WTC11 (cell line): Measurements from ENCODE around the gene CITED1. TPM values are rescaled to one million over a fixed set of nuclear protein-coding genes. Genes with fewer than 3 reads are reported as not detected.
"Not testable (repeated sequence)": the region's sequence is repeated elsewhere in the genome, so short reads cannot be mapped to it uniquely, and the experiment has no call there.

Experiments
- ATAC-seq: fragments of 200-7000 bp; cut with Tn5 transposase; 2 replicates; pipeline ENCODE4 v1.10.0; 2021; ENCODE audit warnings: mild to moderate bottlenecking, moderate library complexity
- CTCF ChIA-PET: fragments of 300-600 bp; sonication (Branson Sonifier 250); formaldehyde crosslinking; loops from one replicate; lab custom pipeline; 2021; ENCODE audit warnings: antibody characterized with exemption; lab: Charles Lee
- POLR2A ChIA-PET: fragments of 350-600 bp; sonication (Branson Sonifier 250); formaldehyde crosslinking; loops from one replicate; lab custom pipeline; 2021; ENCODE audit warnings: antibody characterized with exemption; lab: Charles Lee
- DNase-seq: peaks from one replicate; pipeline ENCODE4 v3.0.0; 2021; ENCODE audit warnings: low spot score
- H3K27ac Mint-ChIP-seq: 2 replicates; pipeline ENCODE4 v1.8.0; 2021; ENCODE audit warnings: mixed read lengths
- H3K27me3 Mint-ChIP-seq: 2 replicates; pipeline ENCODE4 v1.8.0; 2021; ENCODE audit warnings: low read depth, mild to moderate bottlenecking, moderate library complexity, mixed read lengths
- H3K36me3 Mint-ChIP-seq: 2 replicates; pipeline ENCODE4 v1.8.0; 2021; ENCODE audit warnings: mixed read lengths
- H3K4me1 Mint-ChIP-seq: 2 replicates; pipeline ENCODE4 v1.8.0; 2022; ENCODE audit warnings: mixed read lengths
- H3K4me3 Mint-ChIP-seq: 2 replicates; pipeline ENCODE4 v1.8.0; 2021; ENCODE audit warnings: mild to moderate bottlenecking, moderate library complexity, mixed read lengths
- H3K9me3 Mint-ChIP-seq: 2 replicates; pipeline ENCODE4 v1.8.0; 2021; ENCODE audit warnings: mixed read lengths
- AR ChIP-seq: fragments of 250-450 bp; sonication (Bioruptor Pico); IDR thresholded peaks from 2 replicates; pipeline ENCODE4 v1.9.0; 2021; ENCODE audit warnings: mild to moderate bottlenecking
- ATF2 ChIP-seq: sonication (generic); formaldehyde crosslinking; IDR thresholded peaks from 2 replicates; pipeline ENCODE4 v1.8.1; 2022; ENCODE audit warnings: low read depth, missing genetic modification reagents, borderline replicate concordance
- ELF4 ChIP-seq: sonication (generic); formaldehyde crosslinking; IDR thresholded peaks from 2 replicates; pipeline ENCODE4 v1.8.1; 2022; ENCODE audit warnings: low read depth, mild to moderate bottlenecking, moderate library complexity, missing genetic modification reagents
- FOXJ3 ChIP-seq: sonication (generic); formaldehyde crosslinking; IDR thresholded peaks from 2 replicates; pipeline ENCODE4 v1.9.0; 2021; ENCODE audit warnings: missing genetic modification reagents, mild to moderate bottlenecking, borderline replicate concordance
- GABPB1 ChIP-seq: sonication (generic); formaldehyde crosslinking; IDR thresholded peaks from 2 replicates; pipeline ENCODE4 v1.8.1; 2023; ENCODE audit warnings: mild to moderate bottlenecking, missing genetic modification reagents
- JUN ChIP-seq: sonication (generic); formaldehyde crosslinking; IDR thresholded peaks from 2 replicates; pipeline ENCODE4 v1.8.0; 2023; ENCODE audit warnings: mild to moderate bottlenecking, missing genetic modification reagents
- NR1H2 ChIP-seq: sonication (generic); formaldehyde crosslinking; IDR thresholded peaks from 2 replicates; pipeline ENCODE4 v1.9.0; 2021; ENCODE audit warnings: mild to moderate bottlenecking, moderate library complexity, missing genetic modification reagents
- RORB ChIP-seq: fragments of 250-450 bp; sonication (Bioruptor Pico); IDR thresholded peaks from 2 replicates; pipeline ENCODE4 v1.9.0; 2021; ENCODE audit warnings: mild to moderate bottlenecking
- SOX15 ChIP-seq: fragments of 250-450 bp; sonication (Bioruptor Pico); IDR thresholded peaks from 2 replicates; pipeline ENCODE4 v1.9.0; 2021; ENCODE audit warnings: mild to moderate bottlenecking
- TEAD4 ChIP-seq: sonication (generic); formaldehyde crosslinking; IDR thresholded peaks from 2 replicates; pipeline ENCODE4 v1.8.0; 2022; ENCODE audit warnings: mild to moderate bottlenecking, missing genetic modification reagents
- ZNF121 ChIP-seq: sonication (generic); formaldehyde crosslinking; IDR thresholded peaks from 2 replicates; pipeline ENCODE4 v1.8.0; 2023; ENCODE audit warnings: missing genetic modification reagents
- ZNF416 ChIP-seq: fragments of 250-450 bp; sonication (Bioruptor Pico); IDR thresholded peaks from 2 replicates; pipeline ENCODE4 v1.9.0; 2021; ENCODE audit warnings: mild to moderate bottlenecking, inconsistent platforms
- ZSCAN18 ChIP-seq: fragments of 250-450 bp; sonication (Bioruptor Pico); IDR thresholded peaks from 2 replicates; pipeline ENCODE4 v2.1.2; 2022; ENCODE audit warnings: mild to moderate bottlenecking, moderate library complexity
- total RNA-seq: library from RNA; stranded (reverse); gene quantifications from 3 replicates; pipeline ENCODE4 v1.2.3, GENCODE V29; 2021
- TF ChIP-seq, protein P1 (sequence below): sonication (generic); formaldehyde crosslinking; IDR thresholded peaks from 2 replicates; pipeline ENCODE4 v1.8.1; 2023; ENCODE audit warnings: mild to moderate bottlenecking, missing genetic modification reagents, moderate library complexity
- TF ChIP-seq, protein P2 (sequence below): sonication (generic); formaldehyde crosslinking; IDR thresholded peaks from 2 replicates; pipeline ENCODE4 v1.8.1; 2023; ENCODE audit warnings: mild to moderate bottlenecking, missing genetic modification reagents

The CITED1 gene
- total RNA-seq, 1 experiment from 2014 or later: 2.2 TPM

- TF ChIP-seq ZNF416 (no peak), SOX15 (CRISPR knock-in tag) (no peak), GABPB1 (CRISPR knock-in tag) (no peak), ZNF121 (CRISPR knock-in tag) (no peak), NR1H2 (CRISPR knock-in tag) (no peak)
- TF ChIP-seq, all 79 proteins: peak for 0
Observed at GRCh38 chrX:72330131-72330530, 24.4 kb upstream of the CITED1 start (continued).

GRCh38 chrX:72326605-72327300 lies 21.0 kb upstream of the CITED1 start:
- no peaks in the 10 kb centered on the region for H3K27me3 Mint-ChIP-seq
- ChIA-PET POLR2A (interaction anchor here (0.7 kb wide), 1 partner anchor 26 kb away, joined by 3 read pairs; no protein-coding TSS in a partner anchor), CTCF (interaction anchor here (0.8 kb wide), 1 partner anchor 29 kb away, joined by 3 read pairs; no protein-coding TSS in a partner anchor)
- no peak overlapping the region for H3K4me3 Mint-ChIP-seq
- H3K9me3 Mint-ChIP-seq: peaks cover 5% of the 10 kb centered on the region
- DNase-seq: no peak
- H3K36me3 Mint-ChIP-seq: peaks cover 11% of the 10 kb centered on the region
- no peak for ATAC-seq
- TF ChIP-seq TEAD4 (CRISPR knock-in tag): no peak
- TF ChIP-seq RORB (CRISPR knock-in tag): no peak
- no peak for TF ChIP-seq ELF4 (CRISPR knock-in tag)
- TF ChIP-seq, protein P1, sequence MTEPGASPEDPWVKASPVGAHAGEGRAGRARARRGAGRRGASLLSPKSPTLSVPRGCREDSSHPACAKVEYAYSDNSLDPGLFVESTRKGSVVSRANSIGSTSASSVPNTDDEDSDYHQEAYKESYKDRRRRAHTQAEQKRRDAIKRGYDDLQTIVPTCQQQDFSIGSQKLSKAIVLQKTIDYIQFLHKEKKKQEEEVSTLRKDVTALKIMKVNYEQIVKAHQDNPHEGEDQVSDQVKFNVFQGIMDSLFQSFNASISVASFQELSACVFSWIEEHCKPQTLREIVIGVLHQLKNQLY (CRISPR knock-in tag): no peak
- TF ChIP-seq, protein P2, sequence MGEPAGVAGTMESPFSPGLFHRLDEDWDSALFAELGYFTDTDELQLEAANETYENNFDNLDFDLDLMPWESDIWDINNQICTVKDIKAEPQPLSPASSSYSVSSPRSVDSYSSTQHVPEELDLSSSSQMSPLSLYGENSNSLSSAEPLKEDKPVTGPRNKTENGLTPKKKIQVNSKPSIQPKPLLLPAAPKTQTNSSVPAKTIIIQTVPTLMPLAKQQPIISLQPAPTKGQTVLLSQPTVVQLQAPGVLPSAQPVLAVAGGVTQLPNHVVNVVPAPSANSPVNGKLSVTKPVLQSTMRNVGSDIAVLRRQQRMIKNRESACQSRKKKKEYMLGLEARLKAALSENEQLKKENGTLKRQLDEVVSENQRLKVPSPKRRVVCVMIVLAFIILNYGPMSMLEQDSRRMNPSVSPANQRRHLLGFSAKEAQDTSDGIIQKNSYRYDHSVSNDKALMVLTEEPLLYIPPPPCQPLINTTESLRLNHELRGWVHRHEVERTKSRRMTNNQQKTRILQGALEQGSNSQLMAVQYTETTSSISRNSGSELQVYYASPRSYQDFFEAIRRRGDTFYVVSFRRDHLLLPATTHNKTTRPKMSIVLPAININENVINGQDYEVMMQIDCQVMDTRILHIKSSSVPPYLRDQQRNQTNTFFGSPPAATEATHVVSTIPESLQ (CRISPR knock-in tag): no peak
- TF ChIP-seq AR (CRISPR knock-in tag): no peak
- no peak for TF ChIP-seq ZSCAN18
- no peak for TF ChIP-seq FOXJ3 (CRISPR knock-in tag)
- H3K4me1 Mint-ChIP-seq: peaks cover 24% of the 10 kb centered on the region
- H3K27ac Mint-ChIP-seq: no peak overlapping the region

DNA sequence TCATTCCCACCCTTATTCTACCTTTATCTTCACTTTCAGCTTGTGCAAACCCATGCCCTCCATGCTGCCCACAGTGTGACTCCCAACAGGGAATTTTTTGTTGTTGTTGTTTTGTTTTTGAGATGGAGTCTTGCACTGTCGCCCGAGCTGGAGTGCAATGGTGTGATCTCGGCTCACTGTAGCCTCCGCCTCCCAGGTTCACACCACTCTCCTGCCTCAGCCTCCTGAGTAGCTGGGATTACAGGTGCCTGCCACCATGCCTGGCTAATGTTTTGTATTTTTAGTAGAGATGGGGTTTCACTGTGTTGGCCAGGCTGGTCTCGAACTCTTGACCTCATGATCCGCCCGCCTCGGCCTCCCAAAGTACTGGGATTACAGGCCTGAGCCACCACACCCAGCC lies 13.9 kb upstream of the CITED1 start:
- H3K27ac Mint-ChIP-seq, DNase-seq, H3K36me3 Mint-ChIP-seq, ATAC-seq, H3K4me3 Mint-ChIP-seq, H3K27me3 Mint-ChIP-seq, POLR2A ChIA-PET, H3K9me3 Mint-ChIP-seq: not testable (repeated sequence)
- peaks cover 12% of the 10 kb centered on the region for H3K4me1 Mint-ChIP-seq
- CTCF ChIA-PET: interaction anchor here (1.1 kb wide), 1 partner anchor 22 kb away, joined by 3 read pairs; no protein-coding TSS in a partner anchor

- DNase-seq: no peak
- no peak for ATAC-seq
- ChIA-PET POLR2A (no interaction called here), CTCF (interaction anchor here (2.0 kb wide), 1 partner anchor 19 kb away, joined by 12 read pairs; no protein-coding TSS in a partner anchor)
- Mint-ChIP-seq H3K4me3 (no peak overlapping the region), H3K27me3 (peaks cover 11% of the 10 kb centered on the region), H3K9me3 (no peaks in the 10 kb centered on the region), H3K4me1 (peaks cover 21% of the 10 kb centered on the region), H3K27ac (no peak overlapping the region), H3K36me3 (no peaks in the 10 kb centered on the region)
- no peak for TF ChIP-seq JUN (CRISPR knock-in tag)
- no peak for TF ChIP-seq ATF2 (CRISPR knock-in tag)
Observed at GRCh38 chrX:72317139-72317538, 11.4 kb upstream of the CITED1 start.
